ENCODE results near the gene ZNF263. TPM values are rescaled to one million over a fixed set of nuclear protein-coding genes. Genes with fewer than 3 reads are reported as not detected.

The ZNF263 gene
- total RNA-seq, 1 donor from 2014 or later = 29.4 TPM

- Mint-ChIP-seq H3K27me3 (peaks cover 27% of the 10 kb centered on the region), H3K4me1 (ENCODE audit: low read depth) (no peaks in the 10 kb centered on the region), H3K9me3 (ENCODE audit: low read depth) (no peaks in the 10 kb centered on the region), H3K27ac (no peak overlapping the region), H3K4me3 (ENCODE audit: low read depth) (no peak overlapping the region), H3K36me3 (ENCODE audit: insufficient read depth) (no peaks in the 10 kb centered on the region)
- TF ChIP-seq CTCF (IDR thresholded peaks at IDR 0.05; ENCODE audit: unreplicated experiment) = no peak
- no peak for DNase-seq (ENCODE audit: low spot score, unreplicated experiment)
Observed at GRCh38 chr16:3256866-3257465, 26.3 kb upstream of the ZNF263 start.

GRCh38 chr16:3259836-3260235, 23.5 kb upstream of the ZNF263 start:
- Mint-ChIP-seq H3K36me3 (ENCODE audit: insufficient read depth) (no peaks in the 10 kb centered on the region), H3K27me3 (peaks cover 39% of the 10 kb centered on the region), H3K9me3 (ENCODE audit: low read depth) (no peaks in the 10 kb centered on the region), H3K4me3 (ENCODE audit: low read depth) (no peak overlapping the region), H3K27ac (no peak overlapping the region), H3K4me1 (ENCODE audit: low read depth) (no peaks in the 10 kb centered on the region)
- no peak for DNase-seq (ENCODE audit: low spot score, unreplicated experiment)
- TF ChIP-seq CTCF (IDR thresholded peaks at IDR 0.05; ENCODE audit: unreplicated experiment) = no peak

- Mint-ChIP-seq H3K4me1 (ENCODE audit: low read depth) (no peaks in the 10 kb centered on the region), H3K9me3 (ENCODE audit: low read depth) (no peaks in the 10 kb centered on the region), H3K4me3 (ENCODE audit: low read depth) (peak overlapping the region; percentile 61), H3K27ac (no peak overlapping the region), H3K27me3 (peaks cover 36% of the 10 kb centered on the region), H3K36me3 (ENCODE audit: insufficient read depth) (no peaks in the 10 kb centered on the region)
- no peak for DNase-seq (ENCODE audit: low spot score, unreplicated experiment)
- TF ChIP-seq CTCF (IDR thresholded peaks at IDR 0.05; ENCODE audit: unreplicated experiment) = no peak
Observed at GRCh38 chr16:3262517-3262916, 20.8 kb upstream of the ZNF263 start.

GRCh38 chr16:3264137-3265036, 18.9 kb upstream of the ZNF263 start:
- no peaks in the 10 kb centered on the region for H3K9me3 Mint-ChIP-seq (ENCODE audit: low read depth)
- H3K36me3 Mint-ChIP-seq (ENCODE audit: insufficient read depth) = no peaks in the 10 kb centered on the region
- peak; percentile 42 for TF ChIP-seq CTCF (IDR thresholded peaks at IDR 0.05; ENCODE audit: unreplicated experiment)
- DNase-seq (ENCODE audit: low spot score, unreplicated experiment) = peak; percentile 90
- H3K4me1 Mint-ChIP-seq (ENCODE audit: low read depth) = no peaks in the 10 kb centered on the region
- H3K27me3 Mint-ChIP-seq = peaks cover 27% of the 10 kb centered on the region
- H3K27ac Mint-ChIP-seq = peak overlapping the region; percentile 41
- peak overlapping the region; percentile 62 for H3K4me3 Mint-ChIP-seq (ENCODE audit: low read depth)

- Mint-ChIP-seq H3K27me3 (peaks cover 17% of the 10 kb centered on the region), H3K4me1 (ENCODE audit: low read depth) (no peaks in the 10 kb centered on the region)
Observed at GRCh38 chr16:3266873-3267537, 16.3 kb upstream of the ZNF263 start.

More at GRCh38 chr16:3266873-3267537, 16.3 kb upstream of the ZNF263 start:
- no peak overlapping the region for H3K27ac Mint-ChIP-seq
- H3K4me3 Mint-ChIP-seq (ENCODE audit: low read depth) = no peak overlapping the region
- H3K36me3 Mint-ChIP-seq (ENCODE audit: insufficient read depth) = no peaks in the 10 kb centered on the region
- DNase-seq (ENCODE audit: low spot score, unreplicated experiment) = no peak
- TF ChIP-seq CTCF (IDR thresholded peaks at IDR 0.05; ENCODE audit: unreplicated experiment) = peak; percentile 17
- H3K9me3 Mint-ChIP-seq (ENCODE audit: low read depth) = no peaks in the 10 kb centered on the region

Measured in progenitor cell of endocrine pancreas (in vitro differentiated cells).